HEK293 (cell line): ENCODE data around the gene TACC2.

ENCODE experiments used
- CTCF ChIP-seq: fragments of 450-650 bp; formaldehyde crosslinking; IDR thresholded peaks from 2 replicates; pipeline ENCODE4 v1.5.1; 2016; ENCODE audit warnings: missing biosample characterization, missing genetic modification characterization
- PBX3 ChIP-seq: sonication (generic); formaldehyde crosslinking; IDR thresholded peaks from 2 replicates; pipeline ENCODE4 v1.8.1; 2022; ENCODE audit warnings: mild to moderate bottlenecking, moderate library complexity, missing genetic modification reagents
- SETDB1 ChIP-seq: IDR thresholded peaks from one replicate; pipeline ENCODE4 v1.6.1; 2017; ENCODE audit warnings: mild to moderate bottlenecking, low read length, moderate library complexity, mixed read lengths; ENCODE audit not compliant: insufficient read length
- YY1 ChIP-seq: fragments of 450-650 bp; formaldehyde crosslinking; IDR thresholded peaks from 2 replicates; pipeline ENCODE4 v1.5.1; 2018; ENCODE audit warnings: missing biosample characterization, missing genetic modification characterization
- ZIC2 ChIP-seq: fragments of 450-650 bp; formaldehyde crosslinking; IDR thresholded peaks from 2 replicates; pipeline ENCODE4 v1.5.1; 2016; ENCODE audit warnings: missing biosample characterization, missing genetic modification characterization
- ZNF138 ChIP-seq: fragments of 450-650 bp; formaldehyde crosslinking; IDR thresholded peaks from 2 replicates; pipeline ENCODE4 v1.5.1; 2016; ENCODE audit warnings: missing biosample characterization, missing genetic modification characterization, borderline replicate concordance
- ZNF175 ChIP-seq: fragments of 450-650 bp; formaldehyde crosslinking; IDR thresholded peaks from 2 replicates; pipeline ENCODE4 v1.5.1; 2016; ENCODE audit warnings: missing biosample characterization, missing genetic modification characterization
- ZNF274 ChIP-seq, 2 experiments: fragments of 200-500 bp in 1 of 2; fragments of 450-650 bp in 1 of 2; sonication (Bioruptor generic) in 1 of 2; formaldehyde crosslinking in 1 of 2; IDR thresholded peaks; 2 replicates each; pipeline versions ENCODE4 v1.5.1 to v1.6.1; 2014 to 2016; ENCODE audit warnings: borderline replicate concordance in 1 of 2, inconsistent platforms in 1 of 2, low read length in 1 of 2, missing biosample characterization in 1 of 2, missing genetic modification characterization in 1 of 2
- ZNF324 ChIP-seq: fragments of 450-650 bp; formaldehyde crosslinking; IDR thresholded peaks from 2 replicates; pipeline ENCODE4 v1.5.1; 2016; ENCODE audit warnings: missing biosample characterization, missing genetic modification characterization
- ZNF692 ChIP-seq: fragments of 450-650 bp; formaldehyde crosslinking; IDR thresholded peaks from 2 replicates; pipeline ENCODE4 v1.5.1; 2016; ENCODE audit warnings: missing biosample characterization, missing genetic modification characterization
- ZNF747 ChIP-seq: fragments of 450-650 bp; formaldehyde crosslinking; IDR thresholded peaks from 2 replicates; pipeline ENCODE4 v1.5.1; 2016; ENCODE audit warnings: missing biosample characterization, missing genetic modification characterization
- ZSCAN5A ChIP-seq: fragments of 450-650 bp; formaldehyde crosslinking; IDR thresholded peaks from 2 replicates; pipeline ENCODE4 v1.5.1; 2016; ENCODE audit warnings: missing biosample characterization, missing genetic modification characterization
- ZXDB ChIP-seq: fragments of 450-650 bp; formaldehyde crosslinking; IDR thresholded peaks from 2 replicates; pipeline ENCODE4 v1.5.1; 2016; ENCODE audit warnings: missing biosample characterization, missing genetic modification characterization

- TF ChIP-seq ZNF274 (IDR thresholded peaks at IDR 0.05; ENCODE audit: low read length): no peak
- no peak for TF ChIP-seq ZNF274 (tag by site-specific recombination; IDR thresholded peaks at IDR 0.05; ENCODE audit: borderline replicate concordance)
- TF ChIP-seq CTCF (tag by site-specific recombination): no peak
- no peak for TF ChIP-seq ZNF692
- TF ChIP-seq ZNF138 (tag by site-specific recombination): no peak
- no peak for TF ChIP-seq ZSCAN5A (tag by site-specific recombination)
- no peak for TF ChIP-seq SETDB1
- TF ChIP-seq ZNF324: no peak
- TF ChIP-seq YY1 (tag by site-specific recombination): no peak
- no peak for TF ChIP-seq ZNF747
- TF ChIP-seq ZIC2 (tag by site-specific recombination): no peak
- no peak for TF ChIP-seq PBX3 (CRISPR knock-in tag)
- no peak for TF ChIP-seq ZNF175 (tag by site-specific recombination)
- no peak for TF ChIP-seq ZXDB
Measured at GRCh38 chr10:122021828-122022227, 32.9 kb downstream of the TACC2 start.
